DOHH2 (cell line): ENCODE data around the gene GPN2.
"Not testable (repeated sequence)": the region's sequence is repeated elsewhere in the genome, so short reads cannot be mapped to it uniquely, and the experiment has no call there.

Source experiments
- H3F3A ChIP-seq: fragments of 200-600 bp; sonication (generic), shearing (Covaris generic); 2 replicates; pipeline ENCODE4 v1.6.0; 2016; ENCODE audit warnings: antibody characterized with exemption, mild to moderate bottlenecking; ENCODE audit not compliant: control insufficient read depth, insufficient read depth
- H3K27ac ChIP-seq: fragments of 200-600 bp; sonication (generic); 2 replicates; pipeline ENCODE4 v1.5.1; 2014; ENCODE audit warnings: low read depth, mild to moderate bottlenecking, low read length, moderate library complexity
- H3K27me3 ChIP-seq: fragments of 200-600 bp; sonication (generic); 2 replicates; pipeline ENCODE4 v1.6.1; 2014; ENCODE audit warnings: mild to moderate bottlenecking, low read length, mixed read lengths; ENCODE audit not compliant: control insufficient read depth
- H3K36me3 ChIP-seq: fragments of 200-600 bp; sonication (generic); 2 replicates; pipeline ENCODE4 v1.6.1; 2014; ENCODE audit warnings: mild to moderate bottlenecking, low read length, moderate library complexity, mixed read lengths; ENCODE audit not compliant: control insufficient read depth
- H3K4me1 ChIP-seq: fragments of 200-600 bp; sonication (generic); 2 replicates; pipeline ENCODE4 v1.6.1; 2014; ENCODE audit warnings: mild to moderate bottlenecking, low read length, mixed read lengths; ENCODE audit not compliant: control insufficient read depth
- H3K4me2 ChIP-seq: fragments of 200-600 bp; sonication (generic); 2 replicates; pipeline ENCODE4 v1.6.0; 2014; ENCODE audit warnings: mild to moderate bottlenecking, low read length, moderate library complexity
- H3K4me3 ChIP-seq: fragments of 200-600 bp; sonication (generic); 2 replicates; pipeline ENCODE4 v1.5.1; 2014; ENCODE audit warnings: mild to moderate bottlenecking, low read length, mixed read lengths
- H3K79me2 ChIP-seq: fragments of 200-600 bp; sonication (generic); 2 replicates; pipeline ENCODE4 v1.6.1; 2014; ENCODE audit warnings: mild to moderate bottlenecking, low read length, mixed read lengths; ENCODE audit not compliant: control insufficient read depth
- H3K9me2 ChIP-seq: fragments of 200-600 bp; sonication (generic); replicated peaks from 2 replicates; pipeline ENCODE4 v1.6.1; 2014; ENCODE audit warnings: mild to moderate bottlenecking, low read length, mixed read lengths; ENCODE audit not compliant: control insufficient read depth
- H3K9me3 ChIP-seq: fragments of 200-600 bp; sonication (generic); 2 replicates; pipeline ENCODE4 v1.6.1; 2014; ENCODE audit warnings: antibody characterized with exemption, low read length, mixed read lengths; ENCODE audit not compliant: control insufficient read depth, insufficient read depth
- H4K20me1 ChIP-seq: fragments of 200-600 bp; sonication (generic); 2 replicates; pipeline ENCODE4 v1.6.0; 2014; ENCODE audit warnings: low read depth, mild to moderate bottlenecking, antibody characterized with exemption, low read length, moderate library complexity; ENCODE audit not compliant: control insufficient read depth, insufficient read depth
- EZH2phosphoT487 ChIP-seq: fragments of 200-600 bp; sonication (generic); IDR thresholded peaks from 2 replicates; pipeline ENCODE4 v1.6.1; 2017; ENCODE audit warnings: borderline replicate concordance, mild to moderate bottlenecking, antibody characterized with exemption, low read length, moderate library complexity, mixed read lengths
- TF ChIP-seq, protein P1 (sequence below): fragments of 200-600 bp; sonication (generic); IDR thresholded peaks from one replicate; pipeline ENCODE4 v1.5.1; 2014; ENCODE audit warnings: antibody characterized with exemption, mild to moderate bottlenecking, low read depth, low read length; ENCODE audit not compliant: poor library complexity, severe bottlenecking

Gene GPN2

DNA sequence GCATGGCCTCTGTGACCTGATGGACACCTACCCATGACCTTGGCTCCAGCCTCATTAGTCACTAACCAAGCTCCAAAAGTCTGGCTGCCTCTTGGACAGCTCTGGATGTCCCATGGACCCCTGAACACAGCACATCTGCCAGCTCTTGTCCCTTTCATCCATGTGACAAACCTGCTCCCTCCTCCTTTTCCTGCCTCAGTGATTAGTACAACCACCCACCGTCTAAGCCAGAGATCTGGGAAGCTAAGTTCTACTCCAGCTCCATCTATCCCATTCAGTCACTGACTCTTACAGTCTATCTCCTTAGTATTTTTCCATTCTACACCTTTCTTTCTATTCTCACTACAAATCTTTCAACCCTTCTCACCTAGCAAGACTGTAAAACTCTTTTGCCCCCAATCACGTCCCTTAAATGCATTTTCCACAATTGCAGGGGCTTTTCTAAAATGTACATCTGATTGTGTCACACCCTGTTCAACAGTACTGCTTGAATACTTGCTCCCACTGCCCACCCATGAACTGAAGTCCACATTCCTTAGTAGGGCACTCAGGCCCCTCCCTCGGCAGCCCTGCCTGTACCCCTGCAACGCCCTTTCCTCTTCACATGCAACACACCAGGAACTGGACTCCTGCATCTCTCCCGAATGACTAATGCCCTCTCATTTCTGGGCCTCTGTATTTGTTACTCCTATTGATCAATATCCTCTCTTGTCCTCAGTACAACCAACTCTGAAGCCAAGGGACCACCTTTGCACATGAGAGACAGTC is 7.2 kb downstream of the GPN2 start:
- Histone ChIP-seq H3K4me3 (no peak overlapping the region), H3K36me3 (peaks cover 78% of the 10 kb centered on the region), H3K4me2 (no peak overlapping the region), H3F3A (peaks cover 7% of the 10 kb centered on the region; the same call in 1 of the 2 replicates), H3K79me2 (peaks cover 5% of the 10 kb centered on the region), H4K20me1 (no peaks in the 10 kb centered on the region), H3K9me3 (no peaks in the 10 kb centered on the region), H3K27me3 (no peaks in the 10 kb centered on the region), H3K9me2 (no peaks in the 10 kb centered on the region), H3K4me1 (peaks cover under 1% of the 10 kb centered on the region), H3K27ac (no peak overlapping the region)
- TF ChIP-seq EZH2phosphoT487, result no peak
- TF ChIP-seq, protein P1, sequence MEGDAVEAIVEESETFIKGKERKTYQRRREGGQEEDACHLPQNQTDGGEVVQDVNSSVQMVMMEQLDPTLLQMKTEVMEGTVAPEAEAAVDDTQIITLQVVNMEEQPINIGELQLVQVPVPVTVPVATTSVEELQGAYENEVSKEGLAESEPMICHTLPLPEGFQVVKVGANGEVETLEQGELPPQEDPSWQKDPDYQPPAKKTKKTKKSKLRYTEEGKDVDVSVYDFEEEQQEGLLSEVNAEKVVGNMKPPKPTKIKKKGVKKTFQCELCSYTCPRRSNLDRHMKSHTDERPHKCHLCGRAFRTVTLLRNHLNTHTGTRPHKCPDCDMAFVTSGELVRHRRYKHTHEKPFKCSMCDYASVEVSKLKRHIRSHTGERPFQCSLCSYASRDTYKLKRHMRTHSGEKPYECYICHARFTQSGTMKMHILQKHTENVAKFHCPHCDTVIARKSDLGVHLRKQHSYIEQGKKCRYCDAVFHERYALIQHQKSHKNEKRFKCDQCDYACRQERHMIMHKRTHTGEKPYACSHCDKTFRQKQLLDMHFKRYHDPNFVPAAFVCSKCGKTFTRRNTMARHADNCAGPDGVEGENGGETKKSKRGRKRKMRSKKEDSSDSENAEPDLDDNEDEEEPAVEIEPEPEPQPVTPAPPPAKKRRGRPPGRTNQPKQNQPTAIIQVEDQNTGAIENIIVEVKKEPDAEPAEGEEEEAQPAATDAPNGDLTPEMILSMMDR, result no peak

- H3K4me1 ChIP-seq, H3F3A ChIP-seq, H3K4me3 ChIP-seq, H3K27ac ChIP-seq, H3K9me2 ChIP-seq, H3K4me2 ChIP-seq, H4K20me1 ChIP-seq, H3K79me2 ChIP-seq, H3K9me3 ChIP-seq, H3K27me3 ChIP-seq: not testable (repeated sequence)
- peaks cover 84% of the 10 kb centered on the region for H3K36me3 ChIP-seq
Measured at GRCh38 chr1:26881611-26882010, 8.5 kb downstream of the GPN2 start.

- Histone ChIP-seq H3K4me1 (peaks cover 5% of the 10 kb centered on the region), H4K20me1 (no peaks in the 10 kb centered on the region), H3K4me3 (no peak overlapping the region), H3K36me3 (peaks cover 70% of the 10 kb centered on the region), H3F3A (peaks cover 7% of the 10 kb centered on the region; the same call in 1 of the 2 replicates), H3K79me2 (no peaks in the 10 kb centered on the region; the same call in 1 of the 2 replicates), H3K9me3 (no peaks in the 10 kb centered on the region), H3K9me2 (no peaks in the 10 kb centered on the region), H3K4me2 (no peak overlapping the region), H3K27ac (no peak overlapping the region), H3K27me3 (no peaks in the 10 kb centered on the region)
- TF ChIP-seq, protein P1, result no peak
- no peak for TF ChIP-seq EZH2phosphoT487
Measured at GRCh38 chr1:26879793-26880192, 10.3 kb downstream of the GPN2 start.

DNA sequence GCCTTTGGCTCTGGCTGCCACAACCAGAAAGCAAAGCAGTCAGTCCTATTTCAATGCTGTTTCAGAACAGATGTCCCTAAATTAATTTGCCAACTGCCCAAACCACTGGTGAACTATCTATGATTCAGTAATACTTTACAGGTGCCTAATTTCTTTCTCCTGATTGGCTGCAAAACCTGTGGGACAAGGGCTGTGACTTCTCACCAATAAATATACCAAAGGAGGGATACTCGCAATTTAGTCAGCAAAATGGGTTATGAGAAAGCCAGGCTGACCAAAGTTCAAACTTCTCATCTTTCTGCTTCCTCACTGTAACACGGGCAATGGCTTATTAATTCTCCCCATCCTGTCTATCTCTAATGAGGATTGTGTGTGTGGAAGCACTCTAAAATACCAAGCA is 12.8 kb downstream of the GPN2 start:
- Histone ChIP-seq H3K27me3 (no peaks in the 10 kb centered on the region), H3K36me3 (peaks cover 46% of the 10 kb centered on the region), H3K27ac (no peak overlapping the region), H3K9me2 (no peaks in the 10 kb centered on the region), H3K4me2 (no peak overlapping the region), H3K4me3 (no peak overlapping the region), H3K9me3 (no peaks in the 10 kb centered on the region), H3K4me1 (peaks cover 5% of the 10 kb centered on the region), H3F3A (peaks cover 7% of the 10 kb centered on the region; the same call in 1 of the 2 replicates), H3K79me2 (no peaks in the 10 kb centered on the region), H4K20me1 (no peaks in the 10 kb centered on the region)
- TF ChIP-seq EZH2phosphoT487, result no peak
- TF ChIP-seq, protein P1, result no peak
